Stimulated activated CD8-positive, alpha-beta memory T cell treated with anti-CD3 and anti-CD28 coated beads, Interleukin-4, amount 100 ng/mL, for 24 hours (primary cell): ENCODE measurements around the gene MRC1.

Experiments used
- DNase-seq: peaks from one replicate; pipeline ENCODE4 v3.0.0-alpha.2; 2020; ENCODE audit warnings: low read depth

Gene MRC1

GRCh38 chr10:17795813-17796594 is 13.1 kb upstream of the MRC1 start:
- DNase-seq: no peak

- DNase-seq: no peak
Observed at GRCh38 chr10:17801507-17801906, 7.6 kb upstream of the MRC1 start.

GRCh38 chr10:17802350-17802749 is 6.8 kb upstream of the MRC1 start:
- no peak for DNase-seq

DNA sequence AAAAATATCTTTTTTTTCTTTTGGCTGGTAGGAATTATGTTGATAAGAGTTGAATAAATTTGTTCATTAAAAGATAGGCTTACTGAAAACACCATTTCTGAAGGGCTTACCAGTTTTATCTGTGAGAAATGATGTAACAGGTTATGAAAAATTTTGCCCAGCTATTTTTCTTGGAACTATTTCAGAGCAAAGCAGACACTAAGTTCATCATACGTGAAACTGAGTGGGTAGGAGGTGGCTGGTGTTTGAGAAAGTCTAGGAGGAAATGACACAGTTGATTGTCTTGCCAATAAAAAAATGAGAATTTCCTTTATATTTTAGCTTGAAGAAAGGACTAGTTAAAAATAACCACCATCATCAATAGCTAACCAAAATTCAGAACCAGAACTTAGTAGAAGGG is 6.2 kb upstream of the MRC1 start:
- no peak for DNase-seq

DNA sequence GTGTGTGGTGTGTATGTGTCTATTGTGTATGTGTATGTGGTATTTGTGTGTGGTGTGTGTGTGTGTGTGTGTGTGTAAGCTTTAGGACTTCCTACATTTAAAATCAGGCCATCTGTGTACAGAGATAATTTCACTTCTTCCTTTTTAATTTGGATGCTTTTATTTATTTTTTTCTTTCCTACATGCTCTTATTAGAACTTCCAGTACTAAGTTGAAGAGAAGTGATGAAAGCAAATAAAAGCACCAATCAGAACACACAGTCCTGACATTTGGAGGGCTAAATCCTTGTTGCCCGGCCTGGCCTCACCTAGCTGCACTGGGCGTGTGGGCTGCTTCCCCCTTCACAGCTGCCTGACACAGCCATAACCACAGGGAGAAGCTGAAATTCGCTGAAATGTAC is 3.8 kb upstream of the MRC1 start:
- no peak for DNase-seq

- peak; percentile 7 for DNase-seq
Observed at GRCh38 chr10:17805921-17806577, 3.1 kb upstream of the MRC1 start.

GRCh38 chr10:17811146-17811865 is 2.2 kb downstream of the MRC1 start:
- DNase-seq: no peak

DNA sequence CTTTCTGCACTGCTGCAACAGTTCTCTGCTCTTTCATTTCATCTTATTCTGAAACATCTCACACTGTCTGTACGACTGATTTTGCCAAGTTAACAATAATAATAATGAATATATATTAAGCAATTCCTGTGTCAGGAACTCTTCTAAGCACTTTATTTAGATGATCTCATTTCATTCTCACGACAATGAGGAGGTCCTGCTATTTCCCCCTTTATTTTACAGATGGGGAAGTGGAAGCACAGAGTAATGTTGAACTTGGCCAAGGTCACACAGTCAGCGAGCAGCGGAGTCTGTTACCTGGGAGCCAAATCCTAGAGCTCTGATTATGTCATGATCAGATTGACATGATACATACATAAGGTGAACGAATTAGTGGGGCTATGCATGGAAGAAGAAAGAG is 5.8 kb downstream of the MRC1 start:
- DNase-seq: no peak

GRCh38 chr10:17816199-17816598 is 7.1 kb downstream of the MRC1 start:
- no peak for DNase-seq

DNA sequence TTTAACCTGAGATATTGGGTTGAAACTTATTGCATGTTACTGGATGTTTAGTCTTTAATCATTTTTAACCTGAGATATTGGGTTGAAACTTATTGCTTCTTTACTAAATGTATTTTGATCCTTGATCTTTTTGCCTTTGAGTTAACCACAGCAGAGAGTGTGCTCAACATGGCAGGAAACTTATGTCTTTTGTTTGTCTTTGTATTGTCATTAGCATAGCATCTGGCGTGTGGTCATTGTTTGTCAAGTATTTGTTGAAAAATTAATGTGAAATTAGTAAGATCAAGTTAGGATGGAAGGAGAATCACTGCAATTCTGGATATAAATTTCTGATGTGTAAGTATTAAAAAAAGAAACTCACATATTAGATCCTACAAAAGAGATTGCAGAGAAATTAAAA is 8.2 kb downstream of the MRC1 start:
- no peak for DNase-seq

GRCh38 chr10:17817790-17818189 is 8.6 kb downstream of the MRC1 start:
- DNase-seq: no peak

- no peak for DNase-seq
Observed at GRCh38 chr10:17819836-17820235, 10.7 kb downstream of the MRC1 start.

GRCh38 chr10:17820943-17821342 is 11.8 kb downstream of the MRC1 start:
- DNase-seq: no peak

GRCh38 chr10:17821893-17822292 is 12.7 kb downstream of the MRC1 start:
- no peak for DNase-seq

- DNase-seq: no peak
Observed at GRCh38 chr10:17831341-17831740, 22.2 kb downstream of the MRC1 start.

GRCh38 chr10:17831896-17832295 is 22.7 kb downstream of the MRC1 start:
- no peak for DNase-seq

DNA sequence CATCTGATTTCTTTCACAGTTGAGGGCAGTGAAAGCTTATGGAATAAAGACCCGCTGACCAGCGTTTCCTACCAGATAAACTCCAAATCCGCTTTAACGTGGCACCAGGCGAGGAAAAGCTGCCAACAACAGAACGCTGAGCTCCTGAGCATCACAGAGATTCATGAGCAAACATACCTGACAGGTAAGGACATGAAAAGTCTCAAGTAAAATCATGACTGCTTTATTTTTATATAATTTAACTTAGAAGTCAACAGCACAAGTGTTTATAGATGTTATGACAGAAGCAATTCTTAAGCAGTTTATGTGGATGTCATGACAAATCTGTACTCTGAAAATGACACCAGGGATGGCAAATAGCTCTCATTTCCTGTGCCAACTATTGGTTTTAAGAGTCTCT is 24.5 kb downstream of the MRC1 start:
- DNase-seq: no peak

- no peak for DNase-seq
Observed at GRCh38 chr10:17835688-17836087, 26.5 kb downstream of the MRC1 start.

GRCh38 chr10:17836942-17837341 is 27.8 kb downstream of the MRC1 start:
- no peak for DNase-seq

DNA sequence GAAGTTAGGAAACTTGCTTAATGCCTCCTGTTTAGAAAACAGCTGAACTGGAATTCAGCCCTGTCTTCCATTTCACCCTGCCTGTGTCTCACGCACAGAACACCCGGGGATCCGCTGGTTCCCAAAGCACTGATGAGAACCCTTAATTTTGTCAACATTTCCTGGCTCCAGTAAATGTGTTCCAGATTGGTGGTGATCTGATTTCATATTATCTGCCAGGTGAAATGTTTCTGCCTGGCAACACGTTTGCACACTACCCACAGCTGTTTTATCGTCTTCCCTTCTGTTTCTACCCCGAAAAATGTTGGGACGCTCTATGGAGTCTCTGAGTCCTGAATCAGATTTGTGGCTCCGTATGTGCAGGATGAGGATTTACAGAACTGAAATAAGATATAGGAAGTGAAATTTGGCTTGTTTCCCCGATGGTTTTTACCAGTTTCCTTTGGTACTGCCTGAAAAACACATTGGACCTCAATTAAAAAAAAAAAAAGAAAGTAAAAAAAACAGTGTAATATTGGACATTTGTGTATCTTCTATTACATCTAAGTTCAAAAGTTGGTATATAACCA is 29.0 kb downstream of the MRC1 start:
- DNase-seq: no peak

- no peak for DNase-seq
Observed at GRCh38 chr10:17841050-17841449, 31.9 kb downstream of the MRC1 start.

DNA sequence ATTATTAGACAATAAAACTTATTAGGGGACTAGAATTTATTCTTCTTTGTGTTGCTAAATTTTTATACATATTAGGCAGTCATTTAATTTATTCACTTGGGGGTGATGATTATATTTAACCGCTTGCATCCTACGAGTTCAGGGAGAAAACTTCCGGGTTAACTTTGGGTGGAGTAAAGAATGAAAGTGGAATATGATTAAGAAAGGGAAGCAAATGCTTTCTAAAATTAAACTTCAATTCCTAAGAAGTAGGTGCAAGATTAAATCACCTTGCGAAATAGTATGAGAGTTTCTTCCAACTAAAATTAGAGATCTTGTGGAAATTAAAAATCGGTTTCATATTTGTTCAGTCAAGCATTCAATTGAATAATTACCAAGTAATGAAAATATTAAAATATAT is 33.5 kb downstream of the MRC1 start:
- no peak for DNase-seq
